HG03060 (cell line): ENCODE data around the gene FAF1.
"Not testable (repeated sequence)": the region's sequence is repeated elsewhere in the genome, so short reads cannot be mapped to it uniquely, and the experiment has no call there.

Source experiments
- ATAC-seq: cut with Tn5 transposase; IDR thresholded peaks from one replicate; pipeline ENCODE4 v1.9.1; 2021; ENCODE audit warnings: low read depth, moderate number of reproducible peaks; ENCODE audit not compliant: unreplicated experiment

FAF1 gene

GRCh38 chr1:50717327-50717726 is 242.7 kb downstream of the FAF1 start:
- no peak for ATAC-seq

GRCh38 chr1:50716455-50716854 is 243.6 kb downstream of the FAF1 start:
- not testable (repeated sequence) for ATAC-seq

- ATAC-seq, result no peak
Observed at GRCh38 chr1:50710099-50710498, 250.0 kb downstream of the FAF1 start.

GRCh38 chr1:50707824-50708223 is 252.2 kb downstream of the FAF1 start:
- no peak for ATAC-seq

- no peak for ATAC-seq
Observed at GRCh38 chr1:50705699-50706098, 254.4 kb downstream of the FAF1 start.

GRCh38 chr1:50705041-50705440 is 255.0 kb downstream of the FAF1 start:
- no peak for ATAC-seq

GRCh38 chr1:50704126-50704525 is 255.9 kb downstream of the FAF1 start:
- ATAC-seq, result no peak

GRCh38 chr1:50703240-50703639 is 256.8 kb downstream of the FAF1 start:
- ATAC-seq, result no peak

GRCh38 chr1:50702395-50702794 is 257.7 kb downstream of the FAF1 start:
- ATAC-seq, result no peak

GRCh38 chr1:50701706-50702317 is 258.3 kb downstream of the FAF1 start:
- no peak for ATAC-seq

GRCh38 chr1:50700621-50701020 is 259.4 kb downstream of the FAF1 start:
- no peak for ATAC-seq

- no peak for ATAC-seq
Observed at GRCh38 chr1:50700214-50700613, 259.9 kb downstream of the FAF1 start.

GRCh38 chr1:50699795-50700194 is 260.3 kb downstream of the FAF1 start:
- no peak for ATAC-seq

GRCh38 chr1:50697440-50698421 is 262.3 kb downstream of the FAF1 start:
- ATAC-seq, result no peak

- no peak for ATAC-seq
Observed at GRCh38 chr1:50693829-50694228, 266.2 kb downstream of the FAF1 start.

- no peak for ATAC-seq
Observed at GRCh38 chr1:50684185-50684584, 275.9 kb downstream of the FAF1 start.

GRCh38 chr1:50681931-50682330 is 278.1 kb downstream of the FAF1 start:
- no peak for ATAC-seq

GRCh38 chr1:50667710-50668356 is 292.2 kb downstream of the FAF1 start:
- no peak for ATAC-seq

- no peak for ATAC-seq
Observed at GRCh38 chr1:50667272-50667671, 292.8 kb downstream of the FAF1 start.

- ATAC-seq, result no peak
Observed at GRCh38 chr1:50666849-50667248, 293.2 kb downstream of the FAF1 start.

- no peak for ATAC-seq
Observed at GRCh38 chr1:50665413-50665812, 294.7 kb downstream of the FAF1 start.
